Right lung (tissue), 5 donors: ENCODE measurements around the gene CALR. TPM values are rescaled to one million over a fixed set of nuclear protein-coding genes. Genes with fewer than 3 reads are reported as not detected.

Experiments used
- DNase-seq, 2 donors: peaks; one replicate each; pipeline ENCODE4 v3.0.0-alpha.2; 2013
- polyA plus RNA-seq, 5 donors: library from polyadenylated mRNA; unstranded; fragments of 120-200 nt; gene quantifications; one replicate each; pipeline versions ENCODE4 v1.2.1 to v1.2.3, GENCODE V29; 2013; ENCODE audit warnings: inconsistent platforms in 1 of 5, low replicate concordance in 1 of 5; ENCODE audit not compliant: insufficient read length in 5 of 5, insufficient read depth in 1 of 5

CALR gene
- polyA plus RNA-seq, 5 donors, result 632 to 884 (median 841) TPM

DNA sequence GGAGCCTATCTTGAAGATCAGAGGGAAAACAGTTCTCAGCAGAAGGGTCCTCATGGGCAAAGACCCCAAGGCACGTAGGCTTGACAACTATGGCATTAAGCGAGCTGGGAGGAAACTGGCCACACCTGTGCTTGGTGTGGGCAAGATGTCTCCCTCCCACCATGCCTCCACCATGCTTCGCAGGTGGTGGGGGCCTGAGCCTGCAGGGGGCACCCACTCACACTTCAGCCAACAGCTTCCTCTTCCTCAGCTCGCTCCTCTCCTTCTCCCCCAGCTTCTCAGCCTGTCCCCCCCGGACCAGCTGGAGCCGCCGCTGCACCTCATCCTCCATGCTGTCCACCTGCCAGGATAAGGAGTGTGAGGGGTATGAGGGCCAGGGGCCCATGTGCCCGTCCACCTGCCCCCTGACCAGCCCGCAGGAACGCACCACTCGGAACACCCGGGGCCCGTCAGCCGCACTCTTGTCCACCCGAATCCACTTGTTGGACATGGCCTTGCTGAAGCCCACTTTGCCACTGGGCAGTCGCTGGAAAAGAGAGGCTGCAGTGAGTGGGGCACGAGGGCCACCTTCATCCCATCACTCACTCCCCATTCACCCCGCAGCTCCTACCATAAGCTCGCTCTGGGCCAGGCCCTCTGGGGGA lies 8.3 kb upstream of the CALR start:
- no peak for DNase-seq

DNA sequence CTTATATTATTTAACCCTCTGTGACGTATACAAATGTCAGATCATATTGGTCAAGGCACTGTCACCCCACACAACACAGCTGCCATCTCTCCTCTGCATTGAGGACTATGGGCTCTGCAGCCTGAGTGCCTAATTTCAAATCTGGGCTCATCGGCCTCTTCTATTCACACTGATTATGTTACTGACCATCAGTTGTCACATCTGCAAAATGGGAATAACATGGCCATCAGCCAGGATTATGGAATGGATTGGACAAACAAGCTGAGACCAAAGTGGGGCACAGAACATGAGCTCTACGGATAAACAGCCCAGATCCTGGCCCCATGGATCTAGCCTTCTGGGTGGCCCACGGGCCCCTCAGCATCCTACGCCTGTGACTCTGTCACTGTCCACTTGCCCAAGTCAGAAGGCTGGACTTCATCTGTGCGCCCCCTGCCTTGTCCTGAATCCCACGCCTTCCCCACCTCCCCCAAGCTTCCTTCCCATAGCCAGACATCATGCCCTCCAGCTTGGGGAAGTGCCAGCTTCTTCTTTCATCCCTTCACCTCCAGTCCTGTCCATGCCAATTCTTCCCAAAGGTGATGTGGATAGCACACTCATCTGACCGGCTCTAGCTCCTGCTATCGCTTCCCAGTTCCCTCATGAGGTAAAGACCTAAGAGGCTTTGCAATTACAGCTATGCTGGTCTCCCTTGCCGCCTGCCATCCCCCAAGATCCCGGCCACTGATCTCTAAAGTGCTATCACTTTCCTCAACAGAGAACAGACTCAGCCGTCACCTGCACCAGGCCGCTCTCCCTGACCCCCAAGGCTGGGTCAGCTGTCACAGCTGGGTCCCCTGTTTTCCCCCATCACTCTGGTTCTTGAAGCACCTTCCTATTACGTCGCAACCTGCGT lies 5.8 kb upstream of the CALR start:
- no peak for DNase-seq

DNA sequence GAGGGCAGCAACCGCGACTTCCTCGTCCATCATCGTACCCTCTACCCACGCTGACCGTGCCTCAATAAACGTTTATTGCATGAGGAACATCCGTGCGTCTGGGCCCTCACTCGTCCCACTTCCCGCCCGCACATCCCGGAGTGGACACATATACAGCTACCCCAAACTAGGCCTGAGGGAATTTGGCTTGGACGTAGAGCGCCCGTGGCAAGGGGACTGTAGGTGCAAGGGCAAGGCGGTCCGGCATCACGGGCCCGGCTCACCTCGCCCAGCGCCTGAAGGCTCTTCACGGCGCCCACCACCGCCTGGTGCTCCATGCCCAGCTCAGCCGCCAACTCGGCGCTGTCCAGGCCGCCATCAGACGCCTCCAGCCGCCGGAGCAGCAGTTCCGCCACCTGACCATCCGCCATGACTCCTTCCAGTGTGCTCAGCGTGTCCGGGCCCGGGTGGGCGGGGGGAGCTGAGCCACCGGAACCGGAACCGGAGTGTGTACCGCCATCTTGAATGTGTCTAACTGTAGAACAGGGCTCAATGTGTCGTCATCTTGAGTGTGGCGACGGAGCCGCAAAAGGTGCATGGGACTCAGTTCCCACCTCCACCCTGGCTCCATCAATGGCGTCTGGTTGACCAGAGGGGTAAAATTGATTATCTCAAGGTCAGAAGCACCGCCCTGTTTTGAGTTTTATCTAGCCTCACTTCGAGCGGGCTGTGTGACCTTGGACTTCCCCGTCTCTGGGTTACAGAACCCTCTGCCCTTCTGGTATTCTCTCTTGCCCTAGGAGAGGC lies 4.9 kb upstream of the CALR start, which contains the start of gene FARSA:
Gene FARSA, minus strand, starts transcription at position 425 of the 786 bp plus-strand sequence. Its CDS starts 15 bp downstream, at position 410.
- DNase-seq, result peak; percentile 87 to 88

DNA sequence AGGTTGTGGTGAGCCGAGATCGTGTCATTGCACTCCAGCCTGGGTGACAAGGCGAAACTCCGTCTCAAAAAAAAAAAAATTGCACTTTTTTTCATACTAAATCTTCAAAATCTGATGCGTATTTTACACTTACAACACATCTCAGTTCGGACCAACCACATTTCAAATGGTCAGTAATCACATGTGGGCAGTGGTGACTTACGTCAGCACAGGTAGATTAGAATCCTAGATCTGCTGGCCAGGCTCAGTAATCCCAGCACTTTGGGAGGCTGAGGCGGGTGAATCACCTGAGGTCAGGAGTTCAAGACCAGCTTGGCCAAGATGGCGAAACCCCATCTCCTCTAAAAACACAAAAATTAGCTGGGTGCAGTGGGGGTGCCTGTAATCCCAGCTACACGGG lies 3.3 kb upstream of the CALR start:
- no peak for DNase-seq

DNA sequence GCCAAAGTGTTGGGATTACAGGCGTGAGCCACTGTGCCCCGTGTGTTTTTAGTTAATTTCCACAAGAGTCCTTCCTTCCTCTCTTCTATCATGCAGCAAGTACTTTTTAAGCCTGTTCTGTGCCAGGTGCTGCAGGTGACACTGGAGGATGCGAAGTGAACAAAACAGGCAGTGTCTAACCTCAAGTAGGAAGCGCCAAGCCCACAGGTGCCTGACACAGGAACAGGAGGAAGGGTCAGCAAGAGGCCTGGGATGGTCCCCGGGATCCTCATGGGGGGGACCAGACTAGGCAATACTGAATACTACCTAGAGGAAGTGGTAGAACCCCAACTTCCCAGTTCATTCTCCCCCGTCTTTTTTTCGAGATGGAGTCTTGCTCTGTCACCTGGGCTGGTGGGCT lies 1.8 kb upstream of the CALR start:
- no peak for DNase-seq

DNA sequence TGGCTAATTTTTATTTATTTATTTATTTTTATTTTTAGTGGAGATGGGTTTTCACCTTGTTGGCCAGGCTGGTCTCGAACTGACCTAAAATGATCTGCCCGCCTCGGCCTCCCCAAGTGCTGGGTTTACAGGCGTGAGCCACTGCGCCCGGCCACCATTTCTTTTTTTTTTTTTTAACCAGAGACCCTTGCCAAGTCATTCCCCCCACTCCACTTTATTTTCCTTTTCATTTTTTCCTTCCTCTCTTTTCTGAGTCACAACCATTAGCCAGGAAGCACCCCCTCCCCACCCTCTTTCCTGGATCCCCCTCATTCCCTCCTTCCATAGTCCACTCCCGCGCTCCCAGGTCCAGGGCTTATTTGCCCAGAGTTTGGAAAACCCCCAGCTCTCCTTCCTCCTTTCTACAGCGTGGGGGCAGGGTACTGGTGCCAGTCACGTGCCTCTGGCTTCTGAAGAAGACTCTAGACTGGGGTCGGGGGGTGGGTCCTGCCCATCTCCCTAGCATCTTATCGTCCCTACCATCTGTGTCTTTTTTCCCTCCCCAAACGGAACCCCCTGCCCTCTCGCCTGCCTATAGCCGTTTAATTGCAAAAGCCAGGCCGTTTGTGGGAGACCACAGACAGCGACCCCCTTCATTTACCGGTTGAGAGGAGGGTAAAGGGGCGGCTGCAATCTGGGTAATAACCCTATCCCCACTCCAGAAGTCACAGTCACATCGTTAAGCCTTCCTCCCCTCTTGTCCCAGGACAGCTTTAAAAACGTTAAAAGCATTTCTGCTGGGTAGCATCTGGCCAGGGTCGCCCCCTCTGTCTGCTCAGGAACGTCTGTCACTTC lies 1.1 kb upstream of the CALR start:
- no peak for DNase-seq

DNA sequence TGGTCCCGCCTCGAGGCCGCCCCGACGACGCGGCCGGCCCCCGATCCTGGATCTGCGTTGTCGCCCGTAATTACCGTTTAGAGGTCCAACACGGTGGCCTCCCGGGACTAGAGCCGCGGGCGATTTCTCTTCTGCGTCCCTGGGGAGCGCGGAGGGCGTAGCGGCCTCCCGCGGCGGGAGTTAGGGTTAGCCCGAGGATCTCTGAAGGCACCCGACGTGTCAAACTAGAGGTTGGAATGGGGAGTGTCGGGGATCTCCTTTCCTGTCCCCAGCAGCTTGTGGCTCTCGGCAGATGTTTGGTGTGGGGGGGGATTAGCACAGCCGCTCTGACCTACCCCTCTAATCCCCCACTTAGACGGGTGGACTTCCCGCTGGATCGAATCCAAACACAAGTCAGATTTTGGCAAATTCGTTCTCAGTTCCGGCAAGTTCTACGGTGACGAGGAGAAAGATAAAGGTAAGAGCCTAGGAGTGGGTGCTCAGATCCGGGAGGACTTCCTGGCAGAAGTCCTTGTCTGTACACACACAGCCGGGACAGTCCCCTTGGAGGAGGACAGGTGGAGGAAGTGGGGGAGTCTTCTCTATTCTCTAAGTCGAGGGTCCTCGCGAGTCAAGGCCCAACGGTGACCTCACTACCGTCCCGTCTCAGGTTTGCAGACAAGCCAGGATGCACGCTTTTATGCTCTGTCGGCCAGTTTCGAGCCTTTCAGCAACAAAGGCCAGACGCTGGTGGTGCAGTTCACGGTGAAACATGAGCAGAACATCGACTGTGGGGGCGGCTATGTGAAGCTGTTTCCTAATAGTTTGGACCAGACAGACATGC lies 581 bp downstream of the CALR start:
- no peak for DNase-seq

DNA sequence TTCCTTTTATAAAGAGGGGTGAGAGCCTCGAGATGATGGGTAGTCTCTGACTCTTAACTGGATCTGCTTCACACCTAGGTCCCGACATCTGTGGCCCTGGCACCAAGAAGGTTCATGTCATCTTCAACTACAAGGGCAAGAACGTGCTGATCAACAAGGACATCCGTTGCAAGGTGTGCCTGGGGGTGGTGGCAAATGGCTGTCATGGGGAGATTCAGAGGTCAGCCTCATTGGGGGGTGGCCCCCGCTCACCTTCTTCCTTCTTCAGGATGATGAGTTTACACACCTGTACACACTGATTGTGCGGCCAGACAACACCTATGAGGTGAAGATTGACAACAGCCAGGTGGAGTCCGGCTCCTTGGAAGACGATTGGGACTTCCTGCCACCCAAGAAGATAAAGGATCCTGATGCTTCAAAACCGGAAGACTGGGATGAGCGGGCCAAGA lies 1.6 kb downstream of the CALR start:
- DNase-seq, result no peak

DNA sequence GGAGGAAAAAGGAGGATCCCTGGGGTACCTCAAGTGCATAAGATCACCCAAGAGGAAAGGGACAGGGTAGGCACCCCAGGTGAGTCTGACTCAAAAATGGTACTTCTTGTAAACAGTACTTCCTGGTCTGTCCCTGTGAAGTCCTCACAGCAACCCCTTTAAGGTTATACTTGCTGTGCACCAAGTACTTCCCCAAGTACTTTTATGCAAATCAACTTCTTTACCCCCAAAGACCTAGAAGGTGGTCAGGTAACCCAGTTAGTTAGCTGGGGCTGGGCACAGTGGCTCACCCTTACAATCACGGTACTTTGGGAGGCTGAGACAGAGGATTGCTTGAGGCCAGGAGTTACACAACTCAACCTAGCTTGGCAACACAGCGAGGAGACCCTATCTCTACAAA lies 2.5 kb downstream of the CALR start:
- DNase-seq, result no peak

DNA sequence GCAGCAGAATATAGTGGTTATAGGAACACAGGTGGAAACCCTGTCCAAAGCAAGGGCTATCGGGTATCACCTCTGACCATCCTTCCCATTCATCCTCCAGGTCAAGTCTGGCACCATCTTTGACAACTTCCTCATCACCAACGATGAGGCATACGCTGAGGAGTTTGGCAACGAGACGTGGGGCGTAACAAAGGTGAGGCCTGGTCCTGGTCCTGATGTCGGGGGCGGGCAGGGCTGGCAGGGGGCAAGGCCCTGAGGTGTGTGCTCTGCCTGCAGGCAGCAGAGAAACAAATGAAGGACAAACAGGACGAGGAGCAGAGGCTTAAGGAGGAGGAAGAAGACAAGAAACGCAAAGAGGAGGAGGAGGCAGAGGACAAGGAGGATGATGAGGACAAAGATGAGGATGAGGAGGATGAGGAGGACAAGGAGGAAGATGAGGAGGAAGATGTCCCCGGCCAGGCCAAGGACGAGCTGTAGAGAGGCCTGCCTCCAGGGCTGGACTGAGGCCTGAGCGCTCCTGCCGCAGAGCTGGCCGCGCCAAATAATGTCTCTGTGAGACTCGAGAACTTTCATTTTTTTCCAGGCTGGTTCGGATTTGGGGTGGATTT lies 5.1 kb downstream of the CALR start:
- DNase-seq, result no peak

DNA sequence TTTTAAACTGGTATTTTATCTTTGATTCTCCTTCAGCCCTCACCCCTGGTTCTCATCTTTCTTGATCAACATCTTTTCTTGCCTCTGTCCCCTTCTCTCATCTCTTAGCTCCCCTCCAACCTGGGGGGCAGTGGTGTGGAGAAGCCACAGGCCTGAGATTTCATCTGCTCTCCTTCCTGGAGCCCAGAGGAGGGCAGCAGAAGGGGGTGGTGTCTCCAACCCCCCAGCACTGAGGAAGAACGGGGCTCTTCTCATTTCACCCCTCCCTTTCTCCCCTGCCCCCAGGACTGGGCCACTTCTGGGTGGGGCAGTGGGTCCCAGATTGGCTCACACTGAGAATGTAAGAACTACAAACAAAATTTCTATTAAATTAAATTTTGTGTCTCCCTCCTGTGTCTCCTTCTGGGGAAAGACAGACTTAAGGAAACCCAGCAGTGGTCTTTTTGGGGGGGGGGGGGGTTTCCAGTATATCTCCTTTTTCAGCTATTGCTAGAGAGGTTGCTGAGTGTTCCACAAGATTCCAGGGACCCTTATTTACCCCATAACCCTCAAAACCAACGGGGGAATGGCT lies 5.8 kb downstream of the CALR start:
- no peak for DNase-seq

DNA sequence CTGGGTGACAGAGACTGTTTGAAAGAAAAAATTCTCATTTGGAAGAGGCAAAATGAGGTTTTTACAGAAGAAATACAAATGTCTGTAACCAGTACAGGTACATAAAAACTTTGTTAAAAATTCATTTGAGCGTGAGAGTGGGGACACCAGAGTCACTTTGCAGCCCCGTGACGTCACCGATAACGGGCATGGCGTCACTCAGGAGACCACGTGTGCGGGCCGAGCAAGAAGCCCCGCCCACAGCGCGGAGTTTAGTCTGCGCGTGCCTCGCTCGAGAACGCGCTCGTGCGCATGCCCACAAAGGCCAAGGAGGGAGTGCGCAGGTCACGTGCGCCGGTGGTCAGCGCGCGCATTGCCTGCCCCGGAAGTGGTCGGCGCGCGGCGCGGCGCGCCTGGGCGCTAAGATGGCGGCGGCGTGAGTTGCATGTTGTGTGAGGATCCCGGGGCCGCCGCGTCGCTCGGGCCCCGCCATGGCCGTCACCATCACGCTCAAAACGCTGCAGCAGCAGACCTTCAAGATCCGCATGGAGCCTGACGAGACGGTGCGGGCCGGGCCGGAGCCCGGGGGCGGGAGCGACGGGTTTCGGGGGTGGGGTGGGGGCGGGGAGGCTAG lies 7.2 kb downstream of the CALR start, which contains the start of gene RAD23A:
Gene RAD23A, plus strand, starts transcription at position 384 of the 613 bp plus-strand sequence. Its CDS starts 87 bp downstream, at position 471.
- DNase-seq, result peak; percentile 98 to 99

DNA sequence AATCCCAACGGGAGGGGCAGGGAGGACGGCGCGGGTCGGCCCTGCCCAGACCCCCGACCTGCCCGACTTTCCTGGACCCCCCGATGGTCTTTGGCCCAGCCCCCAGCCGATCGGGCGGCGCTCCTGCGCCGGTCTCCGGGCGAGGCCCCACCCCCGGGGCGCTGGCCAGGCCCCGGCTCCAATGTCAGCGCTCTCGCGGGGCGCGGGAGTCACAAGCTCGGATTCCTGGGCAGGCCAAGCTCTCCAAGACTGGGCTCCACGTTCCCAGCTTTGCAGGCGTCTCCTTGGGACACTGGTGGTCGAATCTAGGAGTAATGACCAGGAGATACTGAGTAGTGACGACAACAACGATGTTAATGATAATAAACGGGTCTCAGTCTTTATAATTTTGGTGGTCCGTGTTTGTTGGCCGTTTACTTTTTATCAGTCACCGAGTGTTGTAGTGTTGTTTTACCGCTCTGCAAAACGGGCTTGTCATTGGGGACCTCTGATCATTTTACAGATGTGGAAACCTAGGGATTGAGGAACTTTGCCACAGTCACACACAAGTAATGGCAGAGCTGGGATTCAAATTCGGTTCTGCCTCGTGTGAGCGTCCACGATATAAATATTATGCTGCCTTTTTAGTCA lies 7.8 kb downstream of the CALR start:
- DNase-seq, result peak; percentile 60 to 64

DNA sequence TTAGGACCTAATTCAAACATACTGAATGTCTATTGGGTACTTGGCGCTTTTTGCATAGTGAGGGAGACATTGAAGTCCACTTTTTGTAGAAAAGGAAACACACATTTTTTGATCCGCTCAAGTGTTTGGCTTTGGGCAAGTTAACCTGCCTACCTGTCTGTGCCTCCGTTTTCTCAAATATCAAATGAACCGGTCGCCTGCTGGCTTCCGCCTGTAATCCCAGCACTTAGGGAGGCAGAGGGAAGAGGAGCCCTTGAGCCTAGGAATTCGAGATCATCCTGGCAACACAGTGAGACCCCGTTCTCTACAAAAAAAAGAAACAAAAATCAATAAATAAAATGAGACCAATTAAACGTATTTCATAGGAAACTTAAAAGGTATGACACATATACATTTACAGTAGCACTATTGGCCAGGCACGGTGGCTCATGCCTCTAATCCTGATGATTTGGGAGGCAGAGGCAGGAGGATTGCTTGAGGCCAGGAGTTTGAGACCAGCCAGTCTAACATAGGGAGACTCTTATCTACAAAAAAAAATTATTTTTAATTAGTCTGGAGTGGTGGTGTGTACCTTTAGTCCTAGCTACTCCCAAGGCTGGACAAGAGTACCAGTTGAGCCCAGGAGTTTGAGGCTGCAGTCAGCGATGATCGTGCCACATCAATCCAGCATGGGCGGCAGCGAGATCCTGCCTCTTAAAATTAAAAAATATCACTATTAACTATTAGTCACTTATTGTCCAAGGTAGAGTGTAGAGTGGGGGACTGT lies 8.5 kb downstream of the CALR start:
- no peak for DNase-seq

DNA sequence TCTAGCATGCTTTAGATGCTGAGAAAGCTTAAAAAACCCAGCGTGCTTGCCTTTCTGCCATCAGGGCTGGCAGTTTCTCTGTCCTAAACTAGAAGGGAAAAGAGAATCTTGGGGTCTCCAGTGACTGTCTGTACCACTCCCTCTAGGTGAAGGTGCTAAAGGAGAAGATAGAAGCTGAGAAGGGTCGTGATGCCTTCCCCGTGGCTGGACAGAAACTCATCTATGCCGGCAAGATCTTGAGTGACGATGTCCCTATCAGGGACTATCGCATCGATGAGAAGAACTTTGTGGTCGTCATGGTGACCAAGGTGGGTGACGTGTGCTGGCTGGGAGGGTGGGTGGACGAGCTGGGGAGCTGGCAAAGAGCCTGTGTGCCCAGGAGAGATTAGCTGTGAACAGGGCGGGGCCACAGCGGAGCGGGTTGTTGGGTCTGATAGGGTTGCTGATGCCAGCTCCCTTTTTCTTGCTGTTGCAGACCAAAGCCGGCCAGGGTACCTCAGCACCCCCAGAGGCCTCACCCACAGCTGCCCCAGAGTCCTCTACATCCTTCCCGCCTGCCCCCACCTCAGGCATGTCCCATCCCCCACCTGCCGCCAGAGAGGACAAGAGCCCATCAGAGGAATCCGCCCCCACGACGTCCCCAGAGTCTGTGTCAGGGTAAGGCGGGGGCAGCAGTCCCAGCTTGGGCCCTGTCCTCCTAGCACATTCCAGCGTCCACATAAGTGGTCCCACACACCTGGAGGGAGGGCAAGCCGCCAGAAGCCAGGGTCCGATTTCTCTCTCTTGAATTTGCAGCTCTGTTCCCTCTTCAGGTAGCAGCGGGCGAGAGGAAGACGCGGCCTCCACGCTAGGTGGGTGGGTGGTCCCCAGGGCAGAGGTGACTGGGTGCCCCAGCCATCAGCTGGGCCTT lies 9.5 kb downstream of the CALR start:
- no peak for DNase-seq

DNA sequence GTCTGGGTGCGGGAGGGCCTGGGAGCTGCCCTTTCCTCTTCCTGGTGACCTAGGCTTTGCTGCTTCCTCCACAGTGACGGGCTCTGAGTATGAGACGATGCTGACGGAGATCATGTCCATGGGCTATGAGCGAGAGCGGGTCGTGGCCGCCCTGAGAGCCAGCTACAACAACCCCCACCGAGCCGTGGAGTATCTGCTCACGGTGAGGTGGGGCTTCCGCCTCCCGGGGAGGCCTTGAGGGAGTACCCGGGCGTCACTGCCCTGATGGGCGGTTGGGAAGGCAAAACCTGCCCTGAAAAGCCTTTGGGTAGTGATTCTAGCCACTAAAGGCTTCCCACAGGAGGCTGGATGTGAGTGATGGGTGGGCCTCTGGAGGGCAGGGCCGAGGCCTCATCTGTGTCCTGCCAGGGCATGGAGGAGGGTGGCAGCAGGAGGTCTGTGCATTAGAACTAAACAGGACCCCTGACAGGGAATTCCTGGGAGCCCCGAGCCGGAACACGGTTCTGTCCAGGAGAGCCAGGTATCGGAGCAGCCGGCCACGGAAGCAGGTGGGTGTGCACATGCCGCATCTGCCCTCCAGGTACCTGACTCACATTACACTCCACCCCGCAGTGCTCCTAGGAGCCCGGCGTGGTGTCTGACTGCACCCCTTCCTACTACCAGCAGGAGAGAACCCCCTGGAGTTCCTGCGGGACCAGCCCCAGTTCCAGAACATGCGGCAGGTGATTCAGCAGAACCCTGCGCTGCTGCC lies 10.4 kb downstream of the CALR start:
- no peak for DNase-seq
